H1 (cell line): Measurements from ENCODE around the gene RADX. TPM values are rescaled to one million over a fixed set of nuclear protein-coding genes. Genes with fewer than 3 reads are reported as not detected.

Source experiments
- BACH1 ChIP-seq: IDR thresholded peaks from 2 replicates; pipeline ENCODE4 v1.6.1; 2012; ENCODE audit warnings: low read length, improper control_type of control experiment
- CHD2 ChIP-seq: IDR thresholded peaks from 2 replicates; pipeline ENCODE4 v1.6.1; 2012; ENCODE audit warnings: low read length, improper control_type of control experiment
- JUN ChIP-seq: IDR thresholded peaks from 2 replicates; pipeline ENCODE4 v1.6.1; 2011; ENCODE audit warnings: low read depth, mild to moderate bottlenecking, improper control_type of control experiment, low read length
- MAFK ChIP-seq: IDR thresholded peaks from 2 replicates; pipeline ENCODE4 v1.6.1; 2012; ENCODE audit warnings: low read depth, mild to moderate bottlenecking, improper control_type of control experiment, low read length
- POLR2AphosphoS5 ChIP-seq: IDR thresholded peaks from 2 replicates; pipeline ENCODE4 v1.6.1; 2011; ENCODE audit warnings: low read depth, low read length
- RNF2 ChIP-seq: fragments of 200-900, 300-1000 bp; sonication (generic); IDR thresholded peaks from 2 replicates; pipeline ENCODE4 v1.7.1; 2016; ENCODE audit warnings: borderline replicate concordance, low read depth, mild to moderate bottlenecking, antibody characterized with exemption, low read length; ENCODE audit not compliant: poor library complexity, severe bottlenecking; ENCODE audit errors: missing control alignments
- TCF12 ChIP-seq: IDR thresholded peaks from 2 replicates; pipeline ENCODE4 v1.6.1; 2011; ENCODE audit warnings: low read depth, mild to moderate bottlenecking, low read length
- polyA plus RNA-seq, 7 experiments: library from polyadenylated mRNA; depleted of rRNA in 3 of 7; stranded (reverse) in 5 of 7; unstranded in 2 of 7; fragments of >200 nt in 5 of 7; fragments of 200-250 nt in 2 of 7; gene quantifications; 1 replicate in 5 of 7; 2 replicates in 1 of 7; 4 replicates in 1 of 7; pipeline versions ENCODE4 v1.2.1 to v1.2.3, GENCODE V29; 2011 to 2013; ENCODE audit warnings: missing spikeins in 2 of 7, mixed read lengths in 2 of 7
- total RNA-seq: library from RNA; stranded (reverse); fragmentation: NEBNext Ultra II Directional; extraction: Animal tissue kit (Norgen Biotek cat#: 25700); gene quantifications from 2 replicates; pipeline ENCODE4 v1.2.1, GENCODE V29; 2021
- TF ChIP-seq, protein P1 (sequence below): fragments of 300-600 bp; sonication (generic); IDR thresholded peaks from 2 replicates; pipeline ENCODE4 v1.7.1; 2012; ENCODE audit warnings: low read length, moderate library complexity, mild to moderate bottlenecking, inconsistent platforms; ENCODE audit not compliant: insufficient replicate concordance
- TF ChIP-seq, protein P2 (sequence below): IDR thresholded peaks from 2 replicates; pipeline ENCODE4 v1.6.1; 2012; ENCODE audit warnings: inconsistent platforms
- TF ChIP-seq, protein P3 (sequence below): IDR thresholded peaks from 2 replicates; pipeline ENCODE4 v1.6.1; 2011; ENCODE audit warnings: low read depth, mild to moderate bottlenecking, low read length; ENCODE audit not compliant: insufficient read depth

RADX gene
- total and polyA plus RNA-seq, 2 of the 8 experiments (the other 6 are each of a cell fraction or from before 2014, with no cell fraction given) = 1.7 to 4.5 TPM

DNA sequence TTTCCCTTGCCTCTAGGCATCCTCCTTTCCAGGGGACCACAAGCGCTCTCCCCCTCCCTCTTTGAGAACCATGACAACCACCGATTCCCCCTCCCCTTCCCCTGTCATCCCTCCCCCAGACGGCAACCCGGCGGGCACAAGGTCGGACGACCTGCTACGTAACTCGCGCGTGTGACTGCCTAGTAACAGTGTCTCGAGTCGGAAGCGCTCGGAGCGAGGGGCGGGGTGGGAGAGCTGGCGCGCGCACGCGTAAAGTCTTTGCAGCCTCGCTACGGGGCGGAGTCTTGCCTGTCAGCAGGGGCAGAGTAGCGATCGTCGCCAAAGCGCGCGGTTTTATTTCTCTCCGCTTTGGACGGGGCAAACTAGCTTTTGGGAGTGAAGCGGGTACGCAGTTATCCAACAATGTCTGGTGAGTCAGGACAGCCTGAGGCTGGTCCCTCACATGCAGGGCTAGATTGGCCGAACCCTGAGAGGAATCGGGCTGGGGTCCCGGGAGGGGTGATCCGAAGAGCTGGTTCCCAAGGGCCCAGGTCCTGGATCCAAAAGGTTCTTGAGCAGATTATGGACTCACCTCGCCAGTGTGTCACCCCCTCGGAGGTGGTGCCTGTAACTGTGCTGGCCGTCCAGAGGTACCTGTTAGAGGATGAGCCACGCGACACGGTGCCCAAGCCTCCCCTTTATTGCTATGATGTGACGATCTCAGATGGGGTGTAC is at the start of gene RADX (continued):
- TF ChIP-seq, protein P1, sequence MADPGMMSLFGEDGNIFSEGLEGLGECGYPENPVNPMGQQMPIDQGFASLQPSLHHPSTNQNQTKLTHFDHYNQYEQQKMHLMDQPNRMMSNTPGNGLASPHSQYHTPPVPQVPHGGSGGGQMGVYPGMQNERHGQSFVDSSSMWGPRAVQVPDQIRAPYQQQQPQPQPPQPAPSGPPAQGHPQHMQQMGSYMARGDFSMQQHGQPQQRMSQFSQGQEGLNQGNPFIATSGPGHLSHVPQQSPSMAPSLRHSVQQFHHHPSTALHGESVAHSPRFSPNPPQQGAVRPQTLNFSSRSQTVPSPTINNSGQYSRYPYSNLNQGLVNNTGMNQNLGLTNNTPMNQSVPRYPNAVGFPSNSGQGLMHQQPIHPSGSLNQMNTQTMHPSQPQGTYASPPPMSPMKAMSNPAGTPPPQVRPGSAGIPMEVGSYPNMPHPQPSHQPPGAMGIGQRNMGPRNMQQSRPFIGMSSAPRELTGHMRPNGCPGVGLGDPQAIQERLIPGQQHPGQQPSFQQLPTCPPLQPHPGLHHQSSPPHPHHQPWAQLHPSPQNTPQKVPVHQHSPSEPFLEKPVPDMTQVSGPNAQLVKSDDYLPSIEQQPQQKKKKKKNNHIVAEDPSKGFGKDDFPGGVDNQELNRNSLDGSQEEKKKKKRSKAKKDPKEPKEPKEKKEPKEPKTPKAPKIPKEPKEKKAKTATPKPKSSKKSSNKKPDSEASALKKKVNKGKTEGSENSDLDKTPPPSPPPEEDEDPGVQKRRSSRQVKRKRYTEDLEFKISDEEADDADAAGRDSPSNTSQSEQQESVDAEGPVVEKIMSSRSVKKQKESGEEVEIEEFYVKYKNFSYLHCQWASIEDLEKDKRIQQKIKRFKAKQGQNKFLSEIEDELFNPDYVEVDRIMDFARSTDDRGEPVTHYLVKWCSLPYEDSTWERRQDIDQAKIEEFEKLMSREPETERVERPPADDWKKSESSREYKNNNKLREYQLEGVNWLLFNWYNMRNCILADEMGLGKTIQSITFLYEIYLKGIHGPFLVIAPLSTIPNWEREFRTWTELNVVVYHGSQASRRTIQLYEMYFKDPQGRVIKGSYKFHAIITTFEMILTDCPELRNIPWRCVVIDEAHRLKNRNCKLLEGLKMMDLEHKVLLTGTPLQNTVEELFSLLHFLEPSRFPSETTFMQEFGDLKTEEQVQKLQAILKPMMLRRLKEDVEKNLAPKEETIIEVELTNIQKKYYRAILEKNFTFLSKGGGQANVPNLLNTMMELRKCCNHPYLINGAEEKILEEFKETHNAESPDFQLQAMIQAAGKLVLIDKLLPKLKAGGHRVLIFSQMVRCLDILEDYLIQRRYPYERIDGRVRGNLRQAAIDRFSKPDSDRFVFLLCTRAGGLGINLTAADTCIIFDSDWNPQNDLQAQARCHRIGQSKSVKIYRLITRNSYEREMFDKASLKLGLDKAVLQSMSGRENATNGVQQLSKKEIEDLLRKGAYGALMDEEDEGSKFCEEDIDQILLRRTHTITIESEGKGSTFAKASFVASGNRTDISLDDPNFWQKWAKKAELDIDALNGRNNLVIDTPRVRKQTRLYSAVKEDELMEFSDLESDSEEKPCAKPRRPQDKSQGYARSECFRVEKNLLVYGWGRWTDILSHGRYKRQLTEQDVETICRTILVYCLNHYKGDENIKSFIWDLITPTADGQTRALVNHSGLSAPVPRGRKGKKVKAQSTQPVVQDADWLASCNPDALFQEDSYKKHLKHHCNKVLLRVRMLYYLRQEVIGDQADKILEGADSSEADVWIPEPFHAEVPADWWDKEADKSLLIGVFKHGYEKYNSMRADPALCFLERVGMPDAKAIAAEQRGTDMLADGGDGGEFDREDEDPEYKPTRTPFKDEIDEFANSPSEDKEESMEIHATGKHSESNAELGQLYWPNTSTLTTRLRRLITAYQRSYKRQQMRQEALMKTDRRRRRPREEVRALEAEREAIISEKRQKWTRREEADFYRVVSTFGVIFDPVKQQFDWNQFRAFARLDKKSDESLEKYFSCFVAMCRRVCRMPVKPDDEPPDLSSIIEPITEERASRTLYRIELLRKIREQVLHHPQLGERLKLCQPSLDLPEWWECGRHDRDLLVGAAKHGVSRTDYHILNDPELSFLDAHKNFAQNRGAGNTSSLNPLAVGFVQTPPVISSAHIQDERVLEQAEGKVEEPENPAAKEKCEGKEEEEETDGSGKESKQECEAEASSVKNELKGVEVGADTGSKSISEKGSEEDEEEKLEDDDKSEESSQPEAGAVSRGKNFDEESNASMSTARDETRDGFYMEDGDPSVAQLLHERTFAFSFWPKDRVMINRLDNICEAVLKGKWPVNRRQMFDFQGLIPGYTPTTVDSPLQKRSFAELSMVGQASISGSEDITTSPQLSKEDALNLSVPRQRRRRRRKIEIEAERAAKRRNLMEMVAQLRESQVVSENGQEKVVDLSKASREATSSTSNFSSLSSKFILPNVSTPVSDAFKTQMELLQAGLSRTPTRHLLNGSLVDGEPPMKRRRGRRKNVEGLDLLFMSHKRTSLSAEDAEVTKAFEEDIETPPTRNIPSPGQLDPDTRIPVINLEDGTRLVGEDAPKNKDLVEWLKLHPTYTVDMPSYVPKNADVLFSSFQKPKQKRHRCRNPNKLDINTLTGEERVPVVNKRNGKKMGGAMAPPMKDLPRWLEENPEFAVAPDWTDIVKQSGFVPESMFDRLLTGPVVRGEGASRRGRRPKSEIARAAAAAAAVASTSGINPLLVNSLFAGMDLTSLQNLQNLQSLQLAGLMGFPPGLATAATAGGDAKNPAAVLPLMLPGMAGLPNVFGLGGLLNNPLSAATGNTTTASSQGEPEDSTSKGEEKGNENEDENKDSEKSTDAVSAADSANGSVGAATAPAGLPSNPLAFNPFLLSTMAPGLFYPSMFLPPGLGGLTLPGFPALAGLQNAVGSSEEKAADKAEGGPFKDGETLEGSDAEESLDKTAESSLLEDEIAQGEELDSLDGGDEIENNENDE = no peak
- TF ChIP-seq JUN (no peak), RNF2 (no peak), MAFK (no peak), BACH1 (no peak), TCF12 (no peak), CHD2 (no peak), POLR2AphosphoS5 (peak; percentile 24; the same call in 1 of the 2 replicates)
- TF ChIP-seq, protein P2, sequence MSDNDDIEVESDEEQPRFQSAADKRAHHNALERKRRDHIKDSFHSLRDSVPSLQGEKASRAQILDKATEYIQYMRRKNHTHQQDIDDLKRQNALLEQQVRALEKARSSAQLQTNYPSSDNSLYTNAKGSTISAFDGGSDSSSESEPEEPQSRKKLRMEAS = peak; percentile 58
- TF ChIP-seq, protein P3, sequence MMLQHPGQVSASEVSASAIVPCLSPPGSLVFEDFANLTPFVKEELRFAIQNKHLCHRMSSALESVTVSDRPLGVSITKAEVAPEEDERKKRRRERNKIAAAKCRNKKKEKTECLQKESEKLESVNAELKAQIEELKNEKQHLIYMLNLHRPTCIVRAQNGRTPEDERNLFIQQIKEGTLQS = no peak
